ENCODE measurements around the gene ASTN1. TPM values are rescaled to one million over a fixed set of nuclear protein-coding genes. Genes with fewer than 3 reads are reported as not detected.

The ASTN1 gene
- polyA plus RNA-seq, 1 of the 3 experiments (the other 2 are of a cell fraction): 0.13 TPM

DNA sequence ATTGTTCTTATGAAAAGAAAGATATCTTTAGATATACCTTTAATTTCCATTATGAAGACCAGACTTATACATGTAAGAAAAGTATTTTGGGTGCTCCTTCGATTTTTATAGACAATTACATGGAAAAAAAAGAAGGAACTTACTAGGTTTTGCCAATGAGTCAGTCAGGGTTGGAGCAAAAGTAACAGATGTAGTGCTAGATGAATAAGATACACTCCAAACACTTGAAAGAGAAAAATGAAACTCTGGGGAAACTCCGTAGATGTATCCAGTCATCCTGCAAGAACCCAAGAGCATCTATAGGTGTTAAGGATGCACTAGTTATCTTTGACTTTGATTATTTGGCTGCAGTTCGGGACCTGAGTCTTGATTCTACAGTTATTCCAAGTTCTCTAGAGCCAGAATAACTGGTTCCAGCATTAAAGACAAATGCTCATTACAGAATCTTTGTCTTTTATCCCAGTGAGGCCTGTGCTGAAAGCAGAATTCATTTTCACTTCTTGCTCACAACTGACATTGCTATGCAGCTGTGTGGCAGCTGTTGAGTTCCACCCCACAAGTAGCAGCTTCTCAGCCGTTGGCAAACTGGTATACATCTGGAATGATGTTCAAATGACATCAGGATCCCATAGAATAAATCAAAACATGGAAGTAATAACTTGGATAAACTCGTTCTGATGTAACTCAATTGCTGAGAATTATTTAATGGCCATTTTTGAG lies 326.1 kb downstream of the ASTN1 start:
- CTCF ChIA-PET: interaction anchor here (14.4 kb wide), 1 partner anchor 279 kb away, joined by 147 read pairs; no protein-coding TSS in a partner anchor
- Histone ChIP-seq H2AFZ (ENCODE audit: low read depth) (no peak overlapping the region), H3K79me2 (ENCODE audit: insufficient read depth) (no peaks in the 10 kb centered on the region), H3K27ac (ENCODE audit: low read depth in 2 of 2, low read length in 1 of 2) (no peak overlapping the region), H4K20me1 (ENCODE audit: insufficient read depth) (no peaks in the 10 kb centered on the region), H3K9me2 (no peaks in the 10 kb centered on the region), H3K27me3 (ENCODE audit: insufficient read depth) (no peaks in the 10 kb centered on the region), H3K4me1 (ENCODE audit: control insufficient read depth in 1 of 2, insufficient read depth in 2 of 2, low read depth in 1 of 2, low read length in 1 of 2) (no peaks in the 10 kb centered on the region; a peak in 2 of 4 replicates), H3K4me2 (no peak overlapping the region), H3K9ac (no peak overlapping the region), H3F3A (replicated peaks; ENCODE audit: insufficient read depth) (no peaks in the 10 kb centered on the region), H3K9me3 (no peaks in the 10 kb centered on the region), H3K36me3 (replicated peaks in 1 of 2; ENCODE audit: control insufficient read depth in 1 of 2, insufficient read depth in 2 of 2, low read length in 1 of 2) (no peaks in the 10 kb centered on the region), H3K4me3 (ENCODE audit: low read depth in 2 of 2, low read length in 1 of 2) (no peak overlapping the region)
- 11% methylated on average over 5 of the region's 5 CpGs for WGBS (ENCODE audit: low lambda C conversion rate)
- POLR2A ChIA-PET: no interaction called here
- TF ChIP-seq NRF1 (IDR thresholded peaks at IDR 0.05; ENCODE audit: low read depth, low read length): no peak
- TF ChIP-seq, protein P1, sequence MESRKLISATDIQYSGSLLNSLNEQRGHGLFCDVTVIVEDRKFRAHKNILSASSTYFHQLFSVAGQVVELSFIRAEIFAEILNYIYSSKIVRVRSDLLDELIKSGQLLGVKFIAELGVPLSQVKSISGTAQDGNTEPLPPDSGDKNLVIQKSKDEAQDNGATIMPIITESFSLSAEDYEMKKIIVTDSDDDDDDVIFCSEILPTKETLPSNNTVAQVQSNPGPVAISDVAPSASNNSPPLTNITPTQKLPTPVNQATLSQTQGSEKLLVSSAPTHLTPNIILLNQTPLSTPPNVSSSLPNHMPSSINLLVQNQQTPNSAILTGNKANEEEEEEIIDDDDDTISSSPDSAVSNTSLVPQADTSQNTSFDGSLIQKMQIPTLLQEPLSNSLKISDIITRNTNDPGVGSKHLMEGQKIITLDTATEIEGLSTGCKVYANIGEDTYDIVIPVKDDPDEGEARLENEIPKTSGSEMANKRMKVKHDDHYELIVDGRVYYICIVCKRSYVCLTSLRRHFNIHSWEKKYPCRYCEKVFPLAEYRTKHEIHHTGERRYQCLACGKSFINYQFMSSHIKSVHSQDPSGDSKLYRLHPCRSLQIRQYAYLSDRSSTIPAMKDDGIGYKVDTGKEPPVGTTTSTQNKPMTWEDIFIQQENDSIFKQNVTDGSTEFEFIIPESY (IDR thresholded peaks at IDR 0.05; ENCODE audit: borderline replicate concordance, low read depth): no peak
- TF ChIP-seq EP300 (IDR thresholded peaks at IDR 0.05; ENCODE audit: borderline replicate concordance in 1 of 2, low read depth in 1 of 2, low read length in 1 of 2): no peak
- TF ChIP-seq FOSL2 (IDR thresholded peaks at IDR 0.05; ENCODE audit: borderline replicate concordance, low read depth): no peak
- no peak for TF ChIP-seq TCF12 (IDR thresholded peaks at IDR 0.05)
- no peak for TF ChIP-seq FOXM1 (IDR thresholded peaks at IDR 0.05; ENCODE audit: low read depth)
- TF ChIP-seq MEF2A (IDR thresholded peaks at IDR 0.05; ENCODE audit: borderline replicate concordance, low read depth): no peak
- no peak for TF ChIP-seq TEAD4 (IDR thresholded peaks at IDR 0.05; ENCODE audit: borderline replicate concordance, insufficient read depth)
- no peak for TF ChIP-seq CHD2 (IDR thresholded peaks at IDR 0.05; ENCODE audit: low read length, partially characterized antibody)
- DNase-seq: no peak

GRCh38 chr1:176837708-176838107 lies 326.8 kb downstream of the ASTN1 start:
- no peaks in the 10 kb centered on the region for H3K79me2 ChIP-seq (ENCODE audit: insufficient read depth)
- no peak overlapping the region for H3K9ac ChIP-seq
- no peaks in the 10 kb centered on the region for H4K20me1 ChIP-seq (ENCODE audit: insufficient read depth)
- ChIA-PET POLR2A (no interaction called here), CTCF (interaction anchor here (14.4 kb wide), 1 partner anchor 279 kb away, joined by 147 read pairs; no protein-coding TSS in a partner anchor)
- no peaks in the 10 kb centered on the region for H3F3A ChIP-seq (replicated peaks; ENCODE audit: insufficient read depth)
- H3K36me3 ChIP-seq (replicated peaks in 1 of 2; ENCODE audit: control insufficient read depth in 1 of 2, insufficient read depth in 2 of 2, low read length in 1 of 2): no peaks in the 10 kb centered on the region
- no peak overlapping the region for H3K27ac ChIP-seq (ENCODE audit: low read depth in 2 of 2, low read length in 1 of 2)
- no peaks in the 10 kb centered on the region for H3K9me2 ChIP-seq
- no peaks in the 10 kb centered on the region for H3K27me3 ChIP-seq (ENCODE audit: insufficient read depth)
- WGBS (ENCODE audit: low lambda C conversion rate): 19% methylated on average over 2 of the region's 2 CpGs
- no peak overlapping the region for H2AFZ ChIP-seq (ENCODE audit: low read depth)
- H3K4me3 ChIP-seq (ENCODE audit: low read depth in 2 of 2, low read length in 1 of 2): no peak overlapping the region
- H3K4me1 ChIP-seq (ENCODE audit: control insufficient read depth in 1 of 2, insufficient read depth in 2 of 2, low read depth in 1 of 2, low read length in 1 of 2): no peaks in the 10 kb centered on the region; a peak in 2 of 4 replicates
- no peak overlapping the region for H3K4me2 ChIP-seq
- no peak for TF ChIP-seq FOXJ3 (CRISPR knock-in tag; IDR thresholded peaks at IDR 0.05)
- no peak for TF ChIP-seq TAF1 (IDR thresholded peaks at IDR 0.05; ENCODE audit: borderline replicate concordance, low read depth, low read length)
- TF ChIP-seq USF1 (IDR thresholded peaks at IDR 0.05; ENCODE audit: borderline replicate concordance, low read depth): no peak
- TF ChIP-seq FOXM1 (IDR thresholded peaks at IDR 0.05; ENCODE audit: low read depth): no peak
- no peak for TF ChIP-seq MXI1 (IDR thresholded peaks at IDR 0.05; ENCODE audit: low read depth, low read length)
- TF ChIP-seq, protein P2, sequence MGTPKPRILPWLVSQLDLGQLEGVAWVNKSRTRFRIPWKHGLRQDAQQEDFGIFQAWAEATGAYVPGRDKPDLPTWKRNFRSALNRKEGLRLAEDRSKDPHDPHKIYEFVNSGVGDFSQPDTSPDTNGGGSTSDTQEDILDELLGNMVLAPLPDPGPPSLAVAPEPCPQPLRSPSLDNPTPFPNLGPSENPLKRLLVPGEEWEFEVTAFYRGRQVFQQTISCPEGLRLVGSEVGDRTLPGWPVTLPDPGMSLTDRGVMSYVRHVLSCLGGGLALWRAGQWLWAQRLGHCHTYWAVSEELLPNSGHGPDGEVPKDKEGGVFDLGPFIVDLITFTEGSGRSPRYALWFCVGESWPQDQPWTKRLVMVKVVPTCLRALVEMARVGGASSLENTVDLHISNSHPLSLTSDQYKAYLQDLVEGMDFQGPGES (IDR thresholded peaks at IDR 0.05; ENCODE audit: low read depth, low read length): no peak
- TF ChIP-seq GATA2 (CRISPR knock-in tag; IDR thresholded peaks at IDR 0.05): no peak
- no peak for TF ChIP-seq TEAD4 (IDR thresholded peaks at IDR 0.05; ENCODE audit: borderline replicate concordance, insufficient read depth)
- no peak for TF ChIP-seq CHD2 (IDR thresholded peaks at IDR 0.05; ENCODE audit: low read length, partially characterized antibody)
- TF ChIP-seq YY1 (IDR thresholded peaks at IDR 0.05; ENCODE audit: low read depth): no peak
- H3K9me3 ChIP-seq: no peaks in the 10 kb centered on the region
- DNase-seq: no peak
